ENCODE measurements around the gene WDFY4. TPM values are rescaled to one million over a fixed set of nuclear protein-coding genes. Genes with fewer than 3 reads are reported as not detected.

Gene WDFY4
- total RNA-seq, 1 donor from 2014 or later: not detected

DNA sequence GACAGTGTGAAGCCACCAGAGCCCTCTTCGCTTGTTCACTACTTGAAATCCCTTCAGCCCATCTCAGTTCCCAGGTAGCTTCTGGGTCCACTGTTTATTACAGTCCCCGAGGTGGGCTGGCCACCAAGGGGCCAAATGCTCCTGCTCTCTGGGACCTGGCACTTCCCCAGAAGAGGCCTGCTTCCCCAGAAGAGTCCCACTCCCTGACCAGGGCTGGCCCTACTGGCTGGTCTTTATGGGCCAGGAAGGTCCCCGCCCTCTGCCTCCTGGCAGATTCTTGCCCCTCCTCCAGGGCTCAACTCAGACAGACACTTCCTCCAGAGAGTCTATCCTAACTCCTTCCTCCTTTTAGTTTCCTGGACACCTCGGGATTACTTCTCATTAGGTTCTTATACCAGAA lies 325.6 kb downstream of the WDFY4 start:
- no peak for DNase-seq (ENCODE audit: low spot score)
- H3K4me1 Mint-ChIP-seq (ENCODE audit: low read depth): peaks cover 8% of the 10 kb centered on the region
- TF ChIP-seq, protein P1, sequence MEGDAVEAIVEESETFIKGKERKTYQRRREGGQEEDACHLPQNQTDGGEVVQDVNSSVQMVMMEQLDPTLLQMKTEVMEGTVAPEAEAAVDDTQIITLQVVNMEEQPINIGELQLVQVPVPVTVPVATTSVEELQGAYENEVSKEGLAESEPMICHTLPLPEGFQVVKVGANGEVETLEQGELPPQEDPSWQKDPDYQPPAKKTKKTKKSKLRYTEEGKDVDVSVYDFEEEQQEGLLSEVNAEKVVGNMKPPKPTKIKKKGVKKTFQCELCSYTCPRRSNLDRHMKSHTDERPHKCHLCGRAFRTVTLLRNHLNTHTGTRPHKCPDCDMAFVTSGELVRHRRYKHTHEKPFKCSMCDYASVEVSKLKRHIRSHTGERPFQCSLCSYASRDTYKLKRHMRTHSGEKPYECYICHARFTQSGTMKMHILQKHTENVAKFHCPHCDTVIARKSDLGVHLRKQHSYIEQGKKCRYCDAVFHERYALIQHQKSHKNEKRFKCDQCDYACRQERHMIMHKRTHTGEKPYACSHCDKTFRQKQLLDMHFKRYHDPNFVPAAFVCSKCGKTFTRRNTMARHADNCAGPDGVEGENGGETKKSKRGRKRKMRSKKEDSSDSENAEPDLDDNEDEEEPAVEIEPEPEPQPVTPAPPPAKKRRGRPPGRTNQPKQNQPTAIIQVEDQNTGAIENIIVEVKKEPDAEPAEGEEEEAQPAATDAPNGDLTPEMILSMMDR (IDR thresholded peaks at IDR 0.05): no peak
- H3K27me3 Mint-ChIP-seq (ENCODE audit: low read depth): peaks cover 7% of the 10 kb centered on the region
- H3K9me3 Mint-ChIP-seq (ENCODE audit: low read depth): no peaks in the 10 kb centered on the region
- H3K4me3 Mint-ChIP-seq (ENCODE audit: unreplicated experiment): no peak overlapping the region
- H3K36me3 Mint-ChIP-seq (ENCODE audit: low read depth): no peaks in the 10 kb centered on the region
- H3K27ac Mint-ChIP-seq (ENCODE audit: unreplicated experiment): no peak overlapping the region

DNA sequence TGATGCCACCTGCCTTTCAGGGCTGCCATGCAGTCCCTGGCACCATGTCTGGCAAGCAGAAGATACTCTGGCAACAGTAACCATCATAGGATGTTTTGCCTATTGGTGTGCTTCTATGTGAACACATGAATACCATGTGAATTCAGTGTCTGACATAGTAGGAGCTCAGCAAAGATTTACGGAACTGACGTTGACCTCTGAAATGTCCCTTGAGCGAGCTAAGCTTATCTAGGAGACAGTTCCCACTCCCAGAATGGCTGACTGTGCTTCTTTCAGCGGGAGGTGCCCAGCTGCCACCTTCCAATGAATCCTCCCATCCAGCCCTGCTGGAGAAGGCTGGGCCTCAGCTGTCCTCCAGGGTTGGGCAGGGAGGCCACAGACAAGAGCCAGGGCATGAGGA lies 326.2 kb downstream of the WDFY4 start:
- Mint-ChIP-seq H3K27ac (ENCODE audit: unreplicated experiment) (no peak overlapping the region), H3K9me3 (ENCODE audit: low read depth) (no peaks in the 10 kb centered on the region), H3K36me3 (ENCODE audit: low read depth) (no peaks in the 10 kb centered on the region), H3K4me3 (ENCODE audit: unreplicated experiment) (no peak overlapping the region), H3K4me1 (ENCODE audit: low read depth) (peaks cover 8% of the 10 kb centered on the region), H3K27me3 (ENCODE audit: low read depth) (peaks cover 7% of the 10 kb centered on the region)
- TF ChIP-seq, protein P1 (IDR thresholded peaks at IDR 0.05): no peak
- no peak for DNase-seq (ENCODE audit: low spot score)

DNA sequence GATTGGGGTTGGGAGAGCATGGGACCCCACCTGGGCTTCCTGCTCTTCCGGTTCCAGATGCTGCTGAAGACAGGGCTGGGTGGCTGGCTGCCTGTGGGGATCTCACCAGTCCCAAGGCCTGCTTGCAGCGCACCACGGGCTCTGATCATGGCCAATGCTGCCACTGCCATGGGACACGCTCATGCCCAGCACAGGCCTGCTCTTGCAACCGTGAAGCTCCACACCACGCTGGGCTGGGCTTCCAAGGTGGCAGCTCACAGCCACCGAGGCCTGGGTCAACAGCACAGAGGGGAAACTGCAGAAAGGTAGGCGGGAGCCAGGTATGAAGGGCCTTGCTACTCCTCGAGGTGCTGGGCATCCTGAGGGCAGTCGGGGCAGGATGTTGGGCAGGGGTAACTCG lies 327.1 kb downstream of the WDFY4 start:
- Mint-ChIP-seq H3K9me3 (ENCODE audit: low read depth) (no peaks in the 10 kb centered on the region), H3K4me1 (ENCODE audit: low read depth) (peaks cover 8% of the 10 kb centered on the region), H3K36me3 (ENCODE audit: low read depth) (no peaks in the 10 kb centered on the region), H3K4me3 (ENCODE audit: unreplicated experiment) (no peak overlapping the region), H3K27me3 (ENCODE audit: low read depth) (peaks cover 7% of the 10 kb centered on the region), H3K27ac (ENCODE audit: unreplicated experiment) (no peak overlapping the region)
- TF ChIP-seq, protein P1 (IDR thresholded peaks at IDR 0.05): no peak
- DNase-seq (ENCODE audit: low spot score): no peak

DNA sequence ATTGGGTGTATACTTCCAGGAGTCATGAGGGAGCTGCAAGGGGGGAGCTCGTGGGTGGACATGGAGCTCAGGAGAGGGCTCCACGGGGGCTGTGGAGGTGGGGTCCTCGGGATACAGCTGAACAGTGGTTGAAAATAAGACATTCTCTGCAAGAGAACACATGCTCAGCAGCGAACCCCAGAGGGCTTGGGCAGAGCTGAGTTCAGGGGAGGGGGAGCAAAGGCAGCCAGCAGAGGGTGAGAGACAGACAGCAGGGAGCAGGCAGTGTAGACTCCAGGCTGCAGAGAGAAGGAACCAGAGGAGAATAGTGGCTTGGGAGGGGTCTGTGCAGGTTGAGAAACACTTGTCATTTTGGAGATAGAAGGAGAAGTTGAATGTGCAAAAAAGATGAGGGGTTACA lies 327.9 kb downstream of the WDFY4 start:
- Mint-ChIP-seq H3K27me3 (ENCODE audit: low read depth) (peaks cover 7% of the 10 kb centered on the region), H3K9me3 (ENCODE audit: low read depth) (no peaks in the 10 kb centered on the region), H3K36me3 (ENCODE audit: low read depth) (no peaks in the 10 kb centered on the region), H3K4me1 (ENCODE audit: low read depth) (peaks cover 8% of the 10 kb centered on the region), H3K27ac (ENCODE audit: unreplicated experiment) (no peak overlapping the region), H3K4me3 (ENCODE audit: unreplicated experiment) (no peak overlapping the region)
- TF ChIP-seq, protein P1 (IDR thresholded peaks at IDR 0.05): no peak
- DNase-seq (ENCODE audit: low spot score): no peak

DNA sequence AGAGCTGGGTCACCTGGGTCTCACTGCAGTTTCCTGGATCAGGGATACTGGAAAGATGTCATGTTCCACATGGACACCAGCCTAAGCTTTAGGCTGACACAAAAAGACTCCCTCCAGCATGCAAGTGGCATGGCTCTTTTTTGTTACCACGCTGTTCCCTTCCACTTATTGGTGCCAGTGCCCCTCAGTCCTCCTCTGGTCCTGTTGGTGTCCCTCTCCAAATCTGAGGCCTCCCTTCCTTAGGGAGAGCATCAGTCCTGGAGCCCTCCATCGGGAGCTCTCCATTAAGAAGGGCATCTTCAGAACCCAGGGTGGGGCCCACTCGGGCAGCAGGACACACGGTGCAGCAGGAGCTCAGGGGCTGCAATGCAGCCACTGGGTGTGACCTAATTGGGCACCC lies 331.0 kb downstream of the WDFY4 start:
- Mint-ChIP-seq H3K27me3 (ENCODE audit: low read depth) (peaks cover 4% of the 10 kb centered on the region), H3K36me3 (ENCODE audit: low read depth) (peaks cover 2% of the 10 kb centered on the region), H3K4me1 (ENCODE audit: low read depth) (no peaks in the 10 kb centered on the region), H3K27ac (ENCODE audit: unreplicated experiment) (no peak overlapping the region), H3K4me3 (ENCODE audit: unreplicated experiment) (no peak overlapping the region), H3K9me3 (ENCODE audit: low read depth) (peaks cover 4% of the 10 kb centered on the region)
- no peak for DNase-seq (ENCODE audit: low spot score)
- TF ChIP-seq, protein P1 (IDR thresholded peaks at IDR 0.05): no peak

Data from chondrocyte (in vitro differentiated cells).